ENCODE data around the gene SPTLC3. TPM values are rescaled to one million over a fixed set of nuclear protein-coding genes. Genes with fewer than 3 reads are reported as not detected.

The SPTLC3 gene
- total RNA-seq, 1 donor from 2014 or later = 30.1 TPM

DNA sequence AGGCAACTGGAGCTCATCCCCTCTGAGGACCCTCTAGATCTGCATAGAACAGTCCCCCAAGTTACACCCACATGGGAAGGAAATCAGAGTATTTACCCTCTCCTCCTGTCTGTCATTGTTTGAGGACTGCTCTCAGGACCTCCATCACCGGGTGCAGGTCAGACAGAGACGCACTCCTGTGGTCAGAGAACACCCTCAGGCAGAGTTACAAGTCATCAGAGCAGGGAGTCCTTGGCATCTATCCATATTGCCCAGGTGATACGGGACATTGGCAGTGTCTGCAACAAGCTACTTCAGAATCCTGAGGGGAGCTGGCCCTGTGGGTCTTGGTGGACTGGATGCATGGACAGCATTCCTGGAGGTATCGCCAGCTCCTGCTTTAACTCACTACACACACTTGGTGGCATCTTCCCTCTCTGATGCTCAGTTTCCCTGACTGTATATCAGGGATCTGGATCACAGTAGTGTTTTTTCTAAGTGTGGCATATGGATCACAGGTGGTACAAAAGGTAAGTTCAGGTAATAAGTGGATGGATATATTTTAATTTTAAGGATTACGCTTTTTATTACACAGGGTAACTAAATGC lies 197.2 kb downstream of the SPTLC3 start:
- intact Hi-C loops (cut with DNase I) = no loop called here
- DNase-seq (ENCODE audit: low spot score) (no peak), ATAC-seq (no peak)

DNA sequence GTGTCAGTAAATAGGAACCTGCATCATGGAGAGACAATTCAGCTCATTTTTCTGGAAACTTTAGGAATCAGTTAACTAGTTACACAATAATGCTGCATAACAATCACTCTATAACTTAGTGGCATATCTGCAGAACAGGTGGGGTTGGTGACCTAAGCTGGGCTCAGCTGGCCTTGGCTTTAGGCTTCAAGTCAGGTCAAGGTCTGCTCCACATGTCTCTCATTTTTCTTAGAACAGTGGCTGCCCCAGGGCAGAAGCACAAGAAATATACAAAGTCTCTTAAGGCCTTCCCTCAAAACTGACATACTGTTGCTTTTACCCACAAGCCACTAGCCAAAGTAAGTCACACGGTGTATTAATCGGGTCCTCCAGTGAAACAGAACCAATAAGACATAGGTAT lies 198.2 kb downstream of the SPTLC3 start:
- no peak for ATAC-seq
- intact Hi-C loops (cut with DNase I) = no loop called here
- DNase-seq (ENCODE audit: low spot score) = no peak

DNA sequence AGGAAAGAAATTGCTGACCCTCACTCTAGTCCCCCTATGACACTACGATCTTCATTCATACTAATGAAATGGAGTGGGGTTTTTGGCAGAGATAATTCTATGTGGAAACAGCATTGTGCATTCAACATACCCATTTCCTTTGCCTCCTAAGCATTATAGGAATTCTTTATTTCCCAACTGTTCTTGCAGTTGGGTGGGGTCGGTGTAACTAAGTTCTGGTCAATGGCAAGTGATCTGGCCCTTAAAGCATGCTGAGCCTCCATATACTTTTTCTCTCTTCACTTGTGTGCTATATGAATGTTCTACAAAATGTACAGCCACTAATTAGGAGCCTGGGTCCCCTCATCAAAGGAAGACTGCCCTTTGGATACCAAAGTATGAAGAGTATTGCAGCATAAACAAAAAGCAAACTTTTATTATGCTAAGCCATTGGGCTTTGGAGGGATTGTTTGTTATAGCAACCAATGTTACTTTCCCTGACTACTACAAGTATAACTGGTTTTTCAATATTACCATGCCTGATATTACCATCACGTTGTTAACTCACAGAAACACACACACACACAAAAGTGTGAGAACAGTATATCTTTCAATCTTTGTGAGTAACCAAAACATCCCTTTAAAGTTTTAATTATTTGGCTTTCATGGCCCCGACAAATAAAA lies 203.3 kb downstream of the SPTLC3 start:
- ATAC-seq (no peak), DNase-seq (ENCODE audit: low spot score) (no peak)
- intact Hi-C loops (cut with DNase I) = no loop called here

DNA sequence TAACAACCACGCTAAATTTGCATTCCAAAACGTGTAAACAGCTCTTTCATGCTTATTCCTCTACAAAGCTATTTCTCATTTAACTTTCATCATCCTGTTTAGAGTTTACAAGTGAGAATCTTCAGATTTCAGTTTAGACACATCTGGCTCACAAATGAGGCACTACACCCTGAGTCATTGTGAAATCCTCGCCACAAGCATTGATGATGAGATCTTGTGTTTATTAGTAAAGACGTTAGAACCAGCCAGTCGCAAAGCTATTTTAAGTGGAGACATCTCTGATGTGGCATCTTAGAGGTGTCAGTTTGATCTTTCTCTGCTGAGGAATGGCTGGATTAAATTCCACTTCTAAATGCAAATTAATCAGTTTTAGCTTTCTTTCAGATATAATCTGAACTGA lies 204.0 kb downstream of the SPTLC3 start:
- no peak for ATAC-seq
- no peak for DNase-seq (ENCODE audit: low spot score)
- intact Hi-C loops (cut with DNase I) = no loop called here

DNA sequence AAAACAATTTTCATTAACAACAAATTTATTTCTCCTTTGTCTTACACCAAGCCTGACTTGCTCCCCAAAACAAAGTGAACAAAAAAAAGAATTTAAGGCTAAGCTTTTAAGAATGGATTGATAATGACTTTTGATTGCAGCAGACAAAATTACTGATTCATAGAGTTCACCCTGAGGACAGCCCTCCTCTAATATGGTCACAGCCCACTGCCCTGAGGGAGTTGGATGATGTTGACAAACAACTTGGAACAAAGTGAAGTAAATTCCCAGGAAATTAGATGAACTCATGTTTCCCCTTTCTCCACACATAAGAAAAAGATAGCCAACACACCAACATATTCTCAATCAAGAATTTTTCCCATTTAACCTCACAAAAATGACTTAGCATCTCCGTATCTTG lies 204.6 kb downstream of the SPTLC3 start:
- ATAC-seq = no peak
- DNase-seq (ENCODE audit: low spot score) = no peak

DNA sequence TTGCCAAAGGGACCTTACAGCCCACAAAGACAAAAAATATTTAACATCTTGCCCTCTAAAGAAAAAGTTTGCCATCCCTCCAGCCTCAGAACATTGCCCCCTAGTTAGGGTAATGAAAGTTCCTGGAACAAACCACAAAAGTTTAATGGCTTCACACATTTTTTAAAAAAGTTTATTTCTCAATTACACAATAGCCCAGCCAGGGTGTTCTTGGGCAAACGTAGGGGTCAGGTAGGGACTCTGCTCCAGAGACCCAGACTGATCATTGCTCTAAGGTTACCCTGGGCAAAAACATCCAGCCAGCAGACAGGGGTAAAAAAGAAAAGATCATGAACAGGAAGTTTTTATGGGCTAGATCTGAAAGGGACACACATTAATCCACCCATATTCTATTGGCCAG lies 207.8 kb downstream of the SPTLC3 start:
- DNase-seq (ENCODE audit: low spot score) (no peak), ATAC-seq (no peak)
- intact Hi-C loops (cut with DNase I) = no loop called here

More for the DNA sequence above, 204.6 kb downstream of the SPTLC3 start:
- intact Hi-C loops (cut with DNase I) = no loop called here

Other genes with a start within 250 kb of the SPTLC3 start
- 24.1 TPM for gene ISM1, start 212.3 kb downstream of the SPTLC3 start, total RNA-seq

All from sciatic nerve (tissue), 2 donors.